Activated effector memory CD4-positive, alpha-beta T cell treated with anti-CD3 and anti-CD28 coated beads, Interleukin-2, amount 50 U/mL, for 16 hours (primary cell): ENCODE data around the gene PSIP1.
A peak's percentile ranks its signal among the peaks of the same experiment; 100 is the strongest.
"Not testable (repeated sequence)": the region's sequence is repeated elsewhere in the genome, so short reads cannot be mapped to it uniquely, and the experiment has no call there.

ENCODE experiments used
- DNase-seq: peaks from one replicate; pipeline ENCODE4 v3.0.0-alpha.2; 2020

PSIP1 gene

DNA sequence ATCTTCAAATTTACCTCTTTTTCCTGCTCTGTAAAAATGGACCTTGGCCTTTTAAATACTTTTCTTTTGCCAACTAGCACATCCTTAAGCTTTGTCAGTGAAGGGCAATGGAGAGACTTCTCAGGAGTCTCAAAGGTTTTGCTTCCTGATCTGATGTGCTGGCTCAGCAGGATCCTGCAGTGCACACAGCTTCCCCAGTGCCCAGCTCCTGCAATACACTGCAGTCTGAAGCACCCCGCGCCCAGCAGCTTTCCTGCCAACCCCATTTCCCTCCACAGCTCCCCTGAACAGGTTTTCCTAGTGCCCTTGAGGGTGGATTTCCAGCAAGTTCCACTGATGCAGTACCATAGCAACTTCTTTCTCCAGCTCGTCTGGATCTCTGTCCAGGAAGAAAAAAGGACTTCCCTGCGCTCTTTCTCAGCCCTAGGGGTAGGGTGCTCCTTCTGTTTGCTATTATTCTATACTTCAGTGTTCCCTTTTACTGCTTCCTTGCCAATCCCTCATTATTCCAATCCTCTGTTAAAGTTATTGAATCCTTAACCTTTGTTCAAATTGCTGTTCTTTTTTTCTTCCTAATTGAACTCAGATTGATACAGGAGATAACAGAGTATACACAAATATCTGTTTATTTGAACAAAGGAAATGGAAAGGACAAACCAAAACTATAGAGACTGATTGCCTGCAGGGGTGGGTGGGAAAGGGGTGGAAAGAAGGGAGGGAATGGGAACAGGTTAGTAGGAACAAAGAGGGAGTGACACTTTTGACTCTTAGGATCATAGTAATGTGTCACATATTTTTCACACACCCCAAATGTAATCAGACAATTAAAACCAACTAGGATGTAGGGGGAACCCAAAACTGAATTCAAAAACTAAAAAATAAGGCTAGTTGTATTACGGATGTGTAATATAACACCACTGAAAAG, 79.6 kb downstream of the PSIP1 start:
- no peak for DNase-seq

DNA sequence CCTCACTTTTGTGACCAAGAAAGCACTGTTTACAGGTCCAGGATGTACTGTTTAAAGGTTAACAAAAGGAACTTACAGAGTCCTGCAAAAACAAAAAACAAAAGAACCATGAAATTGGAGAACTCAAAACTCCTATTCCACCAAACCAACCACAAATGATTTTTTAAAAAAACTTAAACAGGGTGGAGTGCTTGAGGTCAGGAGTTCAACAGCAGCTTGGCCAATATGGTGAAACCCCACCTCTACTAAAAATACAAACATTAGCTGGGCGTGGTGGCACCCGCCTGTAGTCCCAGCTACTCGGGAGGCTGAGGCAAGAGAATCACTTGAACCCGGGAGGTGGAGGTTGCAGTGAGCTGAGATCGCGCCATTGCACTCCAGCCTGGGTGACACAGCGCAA, 83.1 kb downstream of the PSIP1 start:
- DNase-seq = not testable (repeated sequence)

DNA sequence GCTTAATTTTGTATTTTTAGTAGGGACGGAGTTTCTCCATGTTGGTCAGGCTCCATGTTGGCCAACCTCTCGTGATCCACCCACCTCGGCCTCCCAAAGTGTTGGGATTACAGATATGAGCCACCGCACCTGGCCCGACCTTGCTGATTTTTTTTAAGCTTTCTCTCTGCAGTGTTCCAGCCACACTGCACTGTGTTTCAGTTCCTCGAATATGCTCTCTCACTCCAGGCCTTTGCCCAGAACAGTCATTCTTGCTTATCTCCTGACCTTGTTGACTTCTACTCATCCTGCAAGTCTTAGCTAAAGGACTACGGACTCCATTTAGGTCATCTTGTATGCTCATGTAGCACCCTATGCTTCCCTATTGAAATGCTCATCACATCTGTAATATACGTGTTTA, 84.8 kb downstream of the PSIP1 start:
- no peak for DNase-seq

DNA sequence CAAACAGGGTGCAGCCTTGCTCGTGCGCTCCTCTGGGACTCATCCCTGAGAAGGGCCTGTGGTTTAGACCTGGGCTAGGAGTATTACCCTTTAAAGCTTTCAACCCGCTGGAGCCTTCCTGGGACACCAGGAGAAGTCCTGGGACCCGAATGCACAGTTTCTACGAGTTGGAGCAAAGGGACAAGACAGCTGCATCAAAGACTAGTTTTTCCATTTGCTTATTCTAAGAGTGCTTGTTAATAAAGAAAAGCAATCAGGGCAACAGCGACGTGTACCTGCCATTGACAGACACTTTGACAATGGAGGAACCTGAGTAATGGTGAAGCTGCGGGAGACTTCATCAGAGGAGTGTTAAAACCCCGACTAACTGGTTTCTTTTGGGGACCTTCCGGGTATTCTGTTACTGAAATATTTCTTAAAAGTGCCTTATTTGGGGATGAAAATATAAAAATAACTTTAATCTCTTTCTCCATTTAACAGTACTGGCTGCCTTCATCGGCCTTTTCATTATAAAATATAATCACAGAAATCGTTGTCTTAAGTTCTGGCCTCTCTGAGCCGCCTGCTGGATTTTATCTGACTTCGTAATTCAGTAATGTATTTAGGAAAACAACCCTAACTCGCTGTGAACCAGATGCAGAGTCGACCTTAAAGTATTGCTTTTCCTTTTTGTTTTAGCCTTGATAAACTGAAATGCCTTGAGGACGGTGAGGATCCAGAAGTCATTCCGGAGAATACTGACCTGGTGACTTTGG, 87.4 kb downstream of the PSIP1 start:
- DNase-seq = no peak

DNA sequence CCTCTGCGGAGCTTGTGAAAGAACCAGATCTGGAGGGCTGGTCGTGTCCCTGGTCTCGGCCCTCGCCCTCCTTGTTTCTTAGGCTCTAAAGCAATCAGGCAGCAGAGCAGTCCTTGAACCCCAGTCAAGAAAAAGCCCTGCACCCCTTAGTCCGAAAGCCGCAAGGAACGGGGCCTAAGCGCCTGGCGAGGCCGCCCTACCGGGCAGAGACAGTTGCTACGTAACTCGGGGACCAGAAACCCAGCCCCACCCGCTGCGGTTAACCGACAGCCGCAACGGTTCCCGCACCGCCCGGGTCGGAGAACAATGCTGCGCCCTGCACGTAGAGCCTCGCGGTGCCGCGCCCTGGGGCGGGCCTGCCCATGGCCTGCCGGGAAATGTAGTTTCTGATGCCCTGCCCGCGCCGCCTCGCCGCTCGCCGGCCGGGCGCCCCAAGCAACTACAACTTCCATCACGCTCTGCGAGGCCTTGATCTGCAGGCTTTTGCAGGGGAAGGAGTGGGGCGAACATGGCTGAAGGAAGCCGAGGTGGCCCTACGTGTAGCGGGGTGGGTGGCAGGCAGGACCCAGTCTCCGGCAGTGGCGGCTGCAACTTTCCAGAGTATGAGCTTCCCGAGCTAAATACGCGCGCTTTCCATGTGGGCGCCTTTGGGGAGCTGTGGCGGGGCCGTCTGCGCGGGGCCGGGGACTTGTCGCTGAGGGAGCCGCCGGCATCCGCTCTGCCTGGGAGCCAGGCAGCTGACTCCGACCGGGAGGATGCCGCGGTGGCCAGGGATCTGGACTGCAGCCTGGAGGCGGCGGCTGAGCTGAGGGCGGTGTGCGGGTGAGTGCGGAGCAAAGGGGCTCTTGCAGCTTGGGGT, 88.2 kb downstream of the PSIP1 start, which contains the start of gene SNAPC3:
Gene SNAPC3 (plus strand): TSS at position 505 of the 859 bp plus-strand sequence. CDS start 4 bp downstream, at position 509.
- peak; percentile 98 for DNase-seq

DNA sequence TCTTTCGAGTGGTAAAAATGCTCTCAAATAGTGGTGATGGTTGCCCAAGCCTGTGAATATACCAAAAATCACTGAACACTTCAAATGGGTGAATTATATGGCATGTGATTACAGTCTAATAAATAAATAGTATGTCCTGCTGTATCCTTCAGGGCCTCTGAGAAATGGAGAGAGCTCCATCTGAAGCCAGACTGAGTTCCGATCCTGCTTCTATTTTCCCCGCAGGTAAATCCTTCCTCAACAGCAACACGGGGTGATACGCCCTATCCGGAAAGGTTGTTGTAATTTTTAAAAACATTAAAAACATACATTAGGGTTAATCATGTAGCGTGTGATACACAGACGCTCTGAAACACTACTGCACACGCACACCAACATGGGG, 88.8 kb downstream of the PSIP1 start:
- no peak for DNase-seq

DNA sequence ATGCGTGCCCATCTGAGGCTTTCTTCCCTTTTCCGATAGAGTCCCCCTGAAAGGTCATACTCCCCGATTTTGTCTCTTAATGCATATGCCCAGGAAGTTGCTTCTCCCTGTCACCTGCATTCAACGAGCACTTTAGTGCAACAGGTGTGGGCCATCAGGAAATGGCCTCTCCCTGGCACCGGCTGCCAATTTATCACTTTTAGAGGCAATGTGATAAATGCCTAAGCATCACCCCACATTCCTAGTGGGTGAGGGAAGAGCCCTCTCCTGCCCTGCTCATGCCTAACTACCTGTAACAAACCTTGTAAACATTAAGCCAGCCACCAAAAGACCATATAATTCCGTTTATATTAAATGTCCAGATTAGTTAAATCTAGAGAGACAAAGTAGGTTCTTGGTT, 89.2 kb downstream of the PSIP1 start:
- no peak for DNase-seq

DNA sequence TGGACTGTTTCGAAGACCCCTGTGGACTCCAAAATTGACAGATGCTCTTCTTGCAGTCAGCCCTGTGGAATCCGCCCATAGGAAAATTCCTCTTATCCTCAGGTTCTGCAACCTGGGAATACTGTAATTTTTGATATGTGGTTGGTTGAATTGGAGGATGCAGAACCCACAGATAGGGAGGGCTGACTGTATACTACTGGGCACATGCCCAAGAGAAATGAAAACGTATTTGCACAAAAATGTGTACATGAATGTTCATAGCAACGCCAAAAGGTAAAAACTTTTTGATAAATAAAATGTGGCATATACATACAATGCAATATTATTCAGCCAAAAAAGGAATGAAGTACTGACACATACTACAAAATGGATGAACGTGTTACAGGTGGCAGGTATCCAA, 90.0 kb downstream of the PSIP1 start:
- no peak for DNase-seq

DNA sequence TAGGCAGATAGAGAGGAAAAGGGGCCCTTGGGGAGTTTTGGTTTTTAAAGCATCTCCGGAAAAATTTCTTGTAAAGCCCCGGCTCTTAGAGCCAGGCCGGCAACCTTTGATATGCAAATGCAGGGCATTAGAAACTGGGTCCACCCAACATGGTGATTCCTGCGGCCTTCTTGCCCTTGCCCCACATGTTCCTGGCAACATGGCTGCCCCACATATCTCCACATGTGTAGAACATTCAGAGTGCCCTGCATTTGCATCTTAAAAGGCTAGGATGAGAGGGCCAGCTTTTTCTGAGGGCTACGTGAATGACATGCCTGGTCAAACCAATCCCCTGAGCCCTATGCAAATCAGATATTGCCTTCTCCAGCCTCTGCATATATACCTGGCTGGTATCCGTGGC, 93.1 kb downstream of the PSIP1 start:
- no peak for DNase-seq

DNA sequence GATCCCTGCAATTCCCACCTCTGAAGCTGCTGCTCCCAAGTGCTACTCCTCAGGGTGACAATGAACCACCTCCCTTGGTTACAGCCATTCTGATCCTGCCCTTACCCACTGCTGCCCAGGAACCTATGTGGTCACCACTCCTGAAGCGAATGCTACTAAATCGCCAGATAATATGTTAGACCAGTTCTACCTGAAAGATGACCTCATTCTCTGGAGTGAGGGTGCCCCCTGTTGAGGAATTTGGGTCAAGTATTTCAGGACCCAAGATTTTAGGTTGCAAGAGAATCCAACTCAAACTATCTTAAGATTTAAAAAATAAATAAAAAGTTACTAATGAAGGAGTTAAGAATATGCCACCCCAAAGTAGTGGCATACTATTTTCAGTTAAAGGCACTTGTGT, 93.9 kb downstream of the PSIP1 start:
- peak; percentile 68 for DNase-seq
